ENCODE results near the gene HMGB1. TPM values are rescaled to one million over a fixed set of nuclear protein-coding genes. Genes with fewer than 3 reads are reported as not detected.

HMGB1 gene
- total and polyA plus RNA-seq, 2 of the 4 experiments (the other 2 are of a cell fraction): 185 to 276 TPM

DNA sequence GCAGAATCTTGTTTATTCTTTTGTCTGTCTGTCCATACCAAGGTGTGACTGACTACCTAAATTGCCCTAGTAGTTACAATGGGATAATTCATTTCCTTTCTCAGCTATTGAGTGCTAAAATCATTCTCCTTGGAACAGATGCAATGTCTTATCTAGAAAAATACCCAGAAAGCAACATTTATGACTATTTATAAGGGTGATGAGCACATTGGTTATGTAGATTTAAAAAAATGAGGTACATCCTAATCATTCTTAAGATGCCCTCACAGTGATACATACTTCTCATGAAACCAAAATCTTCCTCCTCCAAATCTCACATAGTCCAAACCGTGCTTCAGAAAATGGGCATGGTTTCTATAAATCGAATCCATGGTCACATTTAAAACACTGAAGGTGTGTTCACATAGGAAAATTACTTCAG, 55.0 kb downstream of the HMGB1 start:
- H3K79me1 ChIP-seq (ENCODE audit: low read depth in 1 of 2, low read length in 2 of 2): no peaks in the 10 kb centered on the region
- no peak overlapping the region for H2AK9ac ChIP-seq (replicated peaks; ENCODE audit: low read depth, low read length, poor library complexity)
- 0 out of 2 replicates have a peak, but pooled peaks cover 4% of the 10 kb centered on the region for H3K9me1 ChIP-seq (ENCODE audit: insufficient read depth, low read length)
- no peak overlapping the region for H3K56ac ChIP-seq (ENCODE audit: extremely low read depth, insufficient read depth, low read length)
- no peak overlapping the region for H3K9ac ChIP-seq (ENCODE audit: low read depth, low read length)
- no peak overlapping the region for H4K91ac ChIP-seq (ENCODE audit: insufficient read depth, low read depth, low read length)
- peak; percentile 17 for DNase-seq
- no peaks in the 10 kb centered on the region for H4K20me1 ChIP-seq (ENCODE audit: insufficient read depth, low read length)
- dilution Hi-C loops (cut with HindIII; ENCODE audit: low sequenced_read_pairs, unreplicated experiment) (no loop called here), intact Hi-C loops (cut with micrococcal nuclease) (no loop called here), in situ Hi-C loops (cut with MboI; ENCODE audit: low sequenced_read_pairs) (no loop called here)
- BruUV-seq (replicated peaks): no TSS peak
- ChIA-PET POLR2A (ENCODE audit: unreplicated experiment) (no interaction called here), CTCF (no interaction called here)
- H2AK5ac ChIP-seq (ENCODE audit: low read depth, low read length): no peak overlapping the region
- no peak overlapping the region for H3K18ac ChIP-seq (ENCODE audit: low read depth, low read length)
- H3K27ac ChIP-seq (ENCODE audit: insufficient read depth, low read length): no peak overlapping the region
- no peak overlapping the region for H3K4ac ChIP-seq (ENCODE audit: low read depth, low read length)
- no peak overlapping the region for H3K4me3 ChIP-seq (ENCODE audit: insufficient read depth, low read depth, low read length)
- H3K9me3 ChIP-seq (ENCODE audit: control insufficient read depth, insufficient read depth, low read length): no peaks in the 10 kb centered on the region
- H3K36me3 ChIP-seq (ENCODE audit: control insufficient read depth, insufficient read depth, low read length): no peaks in the 10 kb centered on the region
- no peak overlapping the region for H4K5ac ChIP-seq (ENCODE audit: low read depth, low read length)
- H3K14ac ChIP-seq (replicated peaks; ENCODE audit: low read depth, low read length): no peak overlapping the region; the same call in 1 of the 2 replicates
- H3K27me3 ChIP-seq (ENCODE audit: control insufficient read depth, insufficient read depth, low read length): no peaks in the 10 kb centered on the region; the same call in 1 of the 2 replicates
- H3K4me1 ChIP-seq (ENCODE audit: control insufficient read depth, insufficient read depth, low read length): peaks cover 2% of the 10 kb centered on the region; the same call in 1 of the 2 replicates
- no peak for ATAC-seq (ENCODE audit: low read depth)
- H3K23ac ChIP-seq (ENCODE audit: low read depth, low read length): no peak overlapping the region
- H2AFZ ChIP-seq (replicated peaks; ENCODE audit: low read length, poor library complexity): no peak overlapping the region
- H3K4me2 ChIP-seq (ENCODE audit: low read depth, low read length): no peak overlapping the region
- H4K8ac ChIP-seq (ENCODE audit: low read depth in 2 of 2, low read length in 2 of 2): no peak overlapping the region
- no peak overlapping the region for H2BK20ac ChIP-seq (ENCODE audit: low read depth, low read length)
- no peak overlapping the region for H2BK15ac ChIP-seq (ENCODE audit: low read depth, low read length)
- WGBS, 2 experiments (ENCODE audit: extremely low coverage in 2 of 2, insufficient read length in 1 of 2): no CpG with 5 or more reads among the region's 2 CpGs
- TF ChIP-seq RAD21 (IDR thresholded peaks at IDR 0.05; ENCODE audit: low read length) (no peak), CHD1 (IDR thresholded peaks at IDR 0.05; ENCODE audit: low read depth, low read length) (no peak), NFE2L2 (IDR thresholded peaks at IDR 0.05; ENCODE audit: low read depth, low read length) (no peak), SMC3 (IDR thresholded peaks at IDR 0.05; ENCODE audit: low read depth, low read length) (no peak), MAFK (IDR thresholded peaks at IDR 0.05; ENCODE audit: low read depth, low read length) (no peak), MXI1 (IDR thresholded peaks at IDR 0.05; ENCODE audit: borderline replicate concordance, low read depth, low read length) (no peak), CEBPB (IDR thresholded peaks at IDR 0.05; ENCODE audit: low read depth, low read length) (no peak), POLR2A (IDR thresholded peaks at IDR 0.05; ENCODE audit: low read depth, low read length) (no peak), RCOR1 (IDR thresholded peaks at IDR 0.05; ENCODE audit: insufficient replicate concordance, low read length) (no peak)
- TF ChIP-seq, protein P1, sequence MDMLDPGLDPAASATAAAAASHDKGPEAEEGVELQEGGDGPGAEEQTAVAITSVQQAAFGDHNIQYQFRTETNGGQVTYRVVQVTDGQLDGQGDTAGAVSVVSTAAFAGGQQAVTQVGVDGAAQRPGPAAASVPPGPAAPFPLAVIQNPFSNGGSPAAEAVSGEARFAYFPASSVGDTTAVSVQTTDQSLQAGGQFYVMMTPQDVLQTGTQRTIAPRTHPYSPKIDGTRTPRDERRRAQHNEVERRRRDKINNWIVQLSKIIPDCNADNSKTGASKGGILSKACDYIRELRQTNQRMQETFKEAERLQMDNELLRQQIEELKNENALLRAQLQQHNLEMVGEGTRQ (IDR thresholded peaks at IDR 0.05; ENCODE audit: low read depth, low read length): no peak
- TF ChIP-seq, protein P2, sequence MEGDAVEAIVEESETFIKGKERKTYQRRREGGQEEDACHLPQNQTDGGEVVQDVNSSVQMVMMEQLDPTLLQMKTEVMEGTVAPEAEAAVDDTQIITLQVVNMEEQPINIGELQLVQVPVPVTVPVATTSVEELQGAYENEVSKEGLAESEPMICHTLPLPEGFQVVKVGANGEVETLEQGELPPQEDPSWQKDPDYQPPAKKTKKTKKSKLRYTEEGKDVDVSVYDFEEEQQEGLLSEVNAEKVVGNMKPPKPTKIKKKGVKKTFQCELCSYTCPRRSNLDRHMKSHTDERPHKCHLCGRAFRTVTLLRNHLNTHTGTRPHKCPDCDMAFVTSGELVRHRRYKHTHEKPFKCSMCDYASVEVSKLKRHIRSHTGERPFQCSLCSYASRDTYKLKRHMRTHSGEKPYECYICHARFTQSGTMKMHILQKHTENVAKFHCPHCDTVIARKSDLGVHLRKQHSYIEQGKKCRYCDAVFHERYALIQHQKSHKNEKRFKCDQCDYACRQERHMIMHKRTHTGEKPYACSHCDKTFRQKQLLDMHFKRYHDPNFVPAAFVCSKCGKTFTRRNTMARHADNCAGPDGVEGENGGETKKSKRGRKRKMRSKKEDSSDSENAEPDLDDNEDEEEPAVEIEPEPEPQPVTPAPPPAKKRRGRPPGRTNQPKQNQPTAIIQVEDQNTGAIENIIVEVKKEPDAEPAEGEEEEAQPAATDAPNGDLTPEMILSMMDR (conservative IDR thresholded peaks at IDR 0.05; ENCODE audit: low read depth, low read length): no peak
- no peak overlapping the region for H2BK120ac ChIP-seq (ENCODE audit: low read depth, low read length)
- no peak overlapping the region for H2BK5ac ChIP-seq (ENCODE audit: low read depth, low read length, poor library complexity, severe bottlenecking)
